Measurements from ENCODE around the gene DVL3.
A peak's percentile ranks its signal among the peaks of the same experiment; 100 is the strongest.

DVL3 gene

DNA sequence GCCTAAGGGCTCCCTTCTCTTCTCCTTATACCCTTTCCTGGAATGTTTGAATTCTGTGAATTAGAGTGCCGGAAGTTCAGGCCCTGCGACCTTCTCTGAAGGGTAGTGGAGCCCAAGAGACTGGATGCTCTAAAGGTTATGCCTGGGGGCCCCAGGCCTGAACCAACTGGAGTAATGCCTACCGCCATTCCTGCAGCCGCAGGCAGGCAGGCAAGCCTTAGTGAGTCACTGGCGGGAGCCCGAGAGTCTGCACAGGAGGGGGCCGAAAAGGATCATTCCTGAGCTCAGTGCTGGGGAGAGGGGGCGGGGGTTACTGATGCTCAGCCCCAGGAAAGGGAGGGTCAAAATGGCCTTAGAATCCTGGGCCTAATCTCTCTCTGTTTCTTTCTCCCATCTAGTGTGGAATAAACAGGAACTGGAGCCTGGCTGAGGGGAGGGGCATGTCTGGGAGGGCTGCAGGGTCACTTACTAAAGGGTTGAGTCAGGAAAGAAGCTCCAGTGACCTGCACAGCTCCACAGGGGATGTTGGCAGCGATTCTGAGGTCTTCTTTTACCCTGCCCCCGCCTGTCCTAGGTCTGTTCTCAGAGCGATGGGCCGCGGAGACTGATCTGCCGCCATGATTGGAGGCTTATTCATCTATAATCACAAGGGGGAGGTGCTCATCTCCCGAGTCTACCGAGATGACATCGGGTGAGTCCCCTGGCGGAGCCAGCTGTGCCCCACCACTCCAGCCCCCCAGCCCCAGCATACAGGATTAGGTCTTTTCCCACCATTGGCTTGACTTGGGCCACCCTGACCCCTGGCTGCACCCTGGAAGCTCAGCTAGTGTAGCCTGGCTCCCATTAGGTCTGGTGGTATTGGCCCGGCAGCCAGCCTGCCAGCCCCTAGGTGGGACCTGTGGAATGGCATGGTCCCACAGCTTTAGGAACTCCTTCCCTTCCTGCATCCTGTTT is 21.5 kb downstream of the DVL3 start:
- DNase-seq (ENCODE audit: low spot score), result peak; percentile 90

DNA sequence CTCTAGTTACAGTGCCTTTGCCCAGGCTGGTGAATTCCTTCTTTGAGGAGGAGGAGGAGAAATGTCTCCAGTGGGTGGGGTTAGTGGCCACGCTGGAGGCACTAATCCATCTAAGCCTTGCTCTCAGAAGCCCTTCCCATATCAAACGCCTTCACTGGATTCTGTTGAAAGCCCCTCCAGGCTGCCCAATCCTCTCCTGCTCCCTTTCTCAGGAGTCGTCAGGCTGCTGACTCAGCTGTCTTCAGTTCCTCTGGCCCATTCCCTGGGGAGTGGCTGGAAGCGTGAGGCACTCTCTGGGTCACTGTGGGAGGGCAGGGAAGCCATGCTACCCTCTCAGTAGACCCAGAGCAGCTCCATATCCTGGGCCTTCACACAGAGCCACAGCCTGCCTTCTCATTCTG is 22.2 kb downstream of the DVL3 start:
- peak; percentile 36 for DNase-seq (ENCODE audit: low spot score)

DNA sequence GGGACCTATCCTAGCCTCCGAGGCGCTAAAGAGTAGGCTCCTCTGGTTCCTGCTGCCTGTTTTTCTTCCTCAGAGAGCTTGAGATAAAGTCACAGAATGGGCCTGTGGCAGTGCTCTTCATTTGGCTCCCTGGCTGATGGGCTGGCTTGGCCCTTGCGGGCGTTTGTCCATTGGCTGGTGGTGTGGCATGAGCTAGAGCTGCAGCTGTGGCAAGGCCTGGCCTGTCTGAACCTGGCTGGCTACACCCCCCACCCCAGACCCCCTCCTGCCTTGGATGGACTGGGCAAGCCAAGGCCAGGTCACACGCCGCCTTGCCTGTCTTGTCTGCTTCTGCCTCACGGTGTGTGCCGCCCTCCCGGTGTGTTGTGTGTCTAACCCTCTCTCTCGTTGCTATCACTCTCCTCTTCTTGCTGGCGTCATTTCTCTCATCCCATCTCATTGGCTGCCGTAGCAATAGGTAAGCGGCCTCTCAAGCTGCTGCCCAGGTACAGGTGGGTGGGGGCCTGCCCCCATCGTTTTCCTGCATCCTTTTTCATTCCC is 22.7 kb downstream of the DVL3 start:
- DNase-seq (ENCODE audit: low spot score), result no peak

DNA sequence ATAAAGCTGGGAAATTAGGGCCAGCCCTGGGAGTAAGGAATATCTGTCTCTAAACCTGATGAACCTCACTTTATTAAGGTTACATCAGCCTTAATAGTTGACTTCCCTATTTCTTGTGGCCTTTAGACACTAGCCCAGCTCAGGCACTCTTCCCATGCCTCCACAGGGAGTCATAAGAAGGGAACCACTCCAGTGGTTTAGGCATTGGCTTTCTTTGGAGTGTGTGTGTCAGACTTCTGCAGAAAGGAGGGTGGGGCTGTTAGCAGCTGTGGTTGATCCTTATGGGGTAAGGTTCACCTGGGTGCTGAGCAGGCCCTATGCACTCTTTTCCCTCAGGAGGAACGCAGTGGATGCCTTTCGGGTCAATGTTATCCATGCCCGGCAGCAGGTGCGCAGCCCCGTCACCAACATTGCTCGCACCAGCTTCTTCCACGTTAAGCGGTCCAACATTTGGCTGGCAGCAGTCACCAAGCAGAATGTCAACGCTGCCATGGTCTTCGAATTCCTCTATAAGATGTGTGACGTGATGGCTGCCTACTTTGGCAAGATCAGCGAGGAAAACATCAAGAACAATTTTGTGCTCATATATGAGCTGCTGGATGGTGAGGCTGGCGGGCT is 23.5 kb downstream of the DVL3 start:
- DNase-seq (ENCODE audit: low spot score), result no peak

DNA sequence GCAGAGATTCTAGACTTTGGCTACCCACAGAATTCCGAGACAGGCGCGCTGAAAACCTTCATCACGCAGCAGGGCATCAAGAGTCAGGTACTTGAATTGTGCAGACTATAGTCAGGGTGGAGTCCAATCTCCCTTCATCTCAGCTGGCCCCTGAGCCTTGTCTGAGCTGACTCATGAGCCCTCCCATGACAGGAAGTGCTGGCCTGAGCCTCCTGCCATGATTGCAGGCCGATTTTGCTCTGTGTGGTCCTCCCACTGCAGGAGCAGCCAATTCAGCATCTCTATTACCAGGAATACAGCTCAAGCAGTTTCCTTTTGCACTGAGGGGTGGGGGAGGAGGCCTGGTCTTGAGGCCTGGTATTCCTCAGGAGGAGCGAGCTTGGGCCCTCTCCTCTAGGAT is 25.0 kb downstream of the DVL3 start:
- DNase-seq (ENCODE audit: low spot score), result no peak

DNA sequence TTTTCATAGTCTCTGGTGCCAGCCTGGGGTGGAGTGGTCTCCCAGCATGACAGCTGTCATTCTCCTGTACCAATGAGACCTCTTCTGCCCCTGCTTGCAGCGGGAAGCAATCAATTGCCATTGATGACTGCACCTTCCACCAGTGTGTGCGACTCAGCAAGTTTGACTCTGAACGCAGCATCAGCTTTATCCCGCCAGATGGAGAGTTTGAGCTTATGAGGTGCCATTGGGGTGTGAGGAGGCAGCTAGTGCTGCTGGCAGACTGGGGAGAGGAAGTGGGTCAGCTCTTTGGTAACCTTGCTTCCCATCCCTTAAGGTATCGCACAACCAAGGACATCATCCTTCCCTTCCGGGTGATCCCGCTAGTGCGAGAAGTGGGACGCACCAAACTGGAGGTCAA is 26.4 kb downstream of the DVL3 start:
- DNase-seq (ENCODE audit: low spot score), result no peak

DNA sequence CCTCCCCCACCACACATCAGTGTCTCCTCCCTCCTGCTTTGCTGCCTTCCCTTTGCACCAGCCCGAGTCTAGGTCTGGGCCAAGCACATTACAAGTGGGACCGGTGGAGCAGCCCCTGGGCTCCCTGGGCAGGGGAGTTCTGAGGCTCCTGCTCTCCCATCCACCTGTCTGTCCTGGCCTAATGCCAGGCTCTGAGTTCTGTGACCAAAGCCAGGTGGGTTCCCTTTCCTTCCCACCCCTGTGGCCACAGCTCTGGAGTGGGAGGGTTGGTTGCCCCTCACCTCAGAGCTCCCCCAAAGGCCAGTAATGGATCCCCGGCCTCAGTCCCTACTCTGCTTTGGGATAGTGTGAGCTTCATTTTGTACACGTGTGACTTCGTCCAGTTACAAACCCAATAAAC is 28.5 kb downstream of the DVL3 start:
- no peak for DNase-seq (ENCODE audit: low spot score)

DNA sequence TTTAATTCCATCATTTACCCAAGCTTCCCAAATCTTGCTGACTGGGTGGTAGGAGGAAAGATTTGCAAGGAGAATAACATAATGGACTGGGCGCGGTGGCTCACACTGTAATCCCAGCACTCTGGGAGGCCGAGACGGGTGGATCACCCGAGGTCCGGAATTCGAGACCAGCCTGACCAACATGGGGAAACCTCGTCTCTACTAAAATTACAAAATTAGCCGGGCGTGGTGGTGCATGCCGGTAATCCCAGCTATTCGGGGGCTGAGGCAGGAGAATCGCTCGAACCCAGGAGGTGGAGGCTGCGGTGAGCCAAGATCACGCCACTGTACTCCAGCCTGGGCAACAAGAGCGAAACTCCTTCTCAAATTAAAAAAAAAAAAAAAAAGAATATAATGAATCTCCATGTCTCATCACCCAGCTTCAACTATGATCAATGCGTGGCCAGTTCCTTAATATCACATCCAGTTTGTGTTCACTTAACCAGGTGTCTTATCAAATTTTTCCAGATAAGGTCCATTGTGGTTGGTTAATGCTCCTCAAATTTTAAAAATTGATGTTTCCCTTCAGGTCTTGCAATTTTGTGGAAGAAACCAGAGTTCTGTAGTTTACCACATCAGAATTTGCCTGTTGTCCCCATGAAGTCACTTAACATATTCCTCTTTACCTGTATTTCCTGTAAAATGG is 29.5 kb downstream of the DVL3 start:
- DNase-seq (ENCODE audit: low spot score), result no peak

DNA sequence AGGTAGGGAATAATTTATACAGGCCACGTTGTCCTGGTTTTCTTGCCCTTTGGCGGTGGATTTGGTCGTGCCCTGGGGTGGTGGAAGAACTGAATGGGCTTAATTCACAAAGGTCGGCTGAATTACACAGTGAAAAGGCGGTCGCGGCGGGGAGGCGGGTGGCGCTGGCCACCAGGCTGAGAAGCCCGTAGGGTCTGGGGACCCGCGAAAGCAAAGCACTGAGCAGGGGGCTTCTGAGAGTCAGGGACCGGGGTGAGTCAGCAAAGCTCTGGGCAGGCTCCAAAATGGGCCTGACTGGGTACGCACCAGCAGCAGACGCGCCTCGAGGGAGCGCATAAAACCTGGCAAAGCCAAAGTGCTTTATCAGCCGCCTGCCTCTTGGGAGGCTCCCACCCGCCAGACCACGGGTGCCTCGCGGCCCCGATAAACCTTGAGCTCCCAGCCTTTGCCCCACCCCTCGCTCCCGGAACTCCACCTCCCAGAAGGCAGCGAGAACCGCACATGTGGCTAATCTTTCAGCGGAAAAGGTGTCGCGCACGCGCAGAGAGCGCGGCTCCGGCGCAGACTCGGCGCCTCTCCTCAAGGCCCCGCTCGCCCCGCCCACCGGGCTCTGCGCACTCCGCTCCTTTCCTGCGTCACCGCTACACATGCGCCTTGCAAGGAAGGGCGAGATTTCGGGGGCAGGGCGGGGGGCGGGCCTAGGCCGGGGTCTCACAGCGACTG is 30.4 kb downstream of the DVL3 start:
- peak; percentile 99 for DNase-seq (ENCODE audit: low spot score)

DNA sequence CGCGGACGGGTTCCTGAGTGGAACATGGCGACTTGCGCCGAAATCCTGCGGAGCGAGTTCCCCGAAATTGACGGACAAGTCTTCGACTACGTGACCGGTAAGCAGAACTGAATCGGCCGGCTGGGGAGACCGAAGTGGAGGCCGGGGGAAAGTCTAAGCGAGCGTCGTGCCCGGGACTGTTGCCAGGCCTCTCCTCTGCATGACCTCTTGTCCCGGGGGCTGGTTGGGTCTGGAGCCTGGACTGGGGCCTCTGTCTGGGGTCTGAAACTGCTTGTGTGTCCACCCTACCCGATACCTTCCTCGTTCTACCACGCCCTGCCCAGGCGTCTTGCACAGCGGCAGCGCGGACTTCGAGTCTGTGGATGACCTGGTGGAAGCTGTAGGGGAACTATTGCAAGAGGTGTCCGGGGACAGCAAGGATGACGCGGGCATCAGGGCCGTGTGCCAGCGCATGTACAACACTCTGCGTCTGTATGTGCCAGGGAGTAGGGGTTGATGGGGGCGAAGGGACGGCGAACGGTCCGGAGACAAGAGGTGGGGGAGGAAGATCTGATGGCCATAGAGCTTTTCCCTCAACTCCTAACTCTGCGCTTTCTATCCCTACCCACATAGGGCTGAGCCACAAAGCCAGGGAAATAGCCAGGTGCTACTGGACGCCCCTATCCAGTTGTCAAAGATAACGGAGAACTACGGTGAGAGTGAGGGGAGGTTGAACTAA is 31.2 kb downstream of the DVL3 start, which contains the start of gene ABCF3:
TSS of gene ABCF3 (plus strand) at position 16 of the 718 bp plus-strand sequence. CDS start at position 25, 9 bp downstream.
- DNase-seq (ENCODE audit: low spot score), result peak; percentile 52

DNA sequence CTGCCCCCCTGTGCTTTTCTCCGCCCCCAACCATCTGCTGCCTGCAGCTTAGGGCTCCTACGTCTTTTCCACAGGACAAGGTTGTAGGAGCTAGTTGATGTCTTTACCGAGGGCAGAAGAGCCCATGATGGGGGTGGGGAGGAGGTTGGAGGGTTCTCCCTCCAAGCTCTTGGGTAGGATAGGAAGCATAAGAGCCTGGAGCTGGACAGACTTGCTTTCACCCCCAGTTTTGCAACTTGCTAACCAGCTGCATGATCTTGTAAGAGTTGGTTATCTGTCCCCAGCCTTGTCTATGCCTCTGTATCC is 31.7 kb downstream of the DVL3 start:
- no peak for DNase-seq (ENCODE audit: low spot score)

DNA sequence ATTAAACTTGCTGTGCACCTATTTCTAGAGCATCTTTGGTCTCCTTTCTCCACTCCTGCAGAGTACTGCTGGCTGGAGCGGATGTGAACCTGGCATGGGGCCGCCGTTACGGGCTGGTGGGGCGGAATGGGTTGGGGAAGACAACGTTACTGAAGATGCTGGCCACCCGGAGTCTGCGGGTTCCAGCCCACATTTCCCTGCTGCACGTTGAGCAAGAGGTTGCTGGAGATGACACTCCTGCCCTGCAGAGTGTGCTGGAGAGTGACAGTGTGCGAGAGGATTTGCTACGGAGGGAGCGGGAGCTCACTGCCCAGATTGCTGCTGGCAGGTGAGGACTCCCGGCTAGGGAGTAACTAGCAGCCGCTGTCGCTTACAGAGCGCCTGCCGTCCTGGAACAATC is 32.9 kb downstream of the DVL3 start:
- no peak for DNase-seq (ENCODE audit: low spot score)

DNA sequence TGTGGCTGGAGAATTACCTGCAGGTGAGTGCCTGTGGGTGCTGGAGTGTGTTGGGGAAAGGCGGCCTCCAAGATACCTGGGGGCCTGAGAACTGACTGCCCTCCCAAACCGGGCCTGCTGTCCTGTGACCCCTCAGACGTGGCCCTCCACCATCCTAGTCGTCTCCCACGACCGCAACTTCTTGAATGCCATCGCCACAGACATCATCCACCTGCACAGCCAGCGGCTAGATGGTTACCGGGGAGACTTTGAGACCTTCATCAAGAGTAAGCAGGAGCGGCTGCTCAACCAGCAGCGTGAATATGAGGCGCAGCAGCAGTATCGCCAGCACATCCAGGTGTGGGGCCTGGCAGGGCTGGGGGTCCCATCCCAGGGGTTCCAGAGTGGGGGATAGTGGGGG is 34.2 kb downstream of the DVL3 start:
- no peak for DNase-seq (ENCODE audit: low spot score)

DNA sequence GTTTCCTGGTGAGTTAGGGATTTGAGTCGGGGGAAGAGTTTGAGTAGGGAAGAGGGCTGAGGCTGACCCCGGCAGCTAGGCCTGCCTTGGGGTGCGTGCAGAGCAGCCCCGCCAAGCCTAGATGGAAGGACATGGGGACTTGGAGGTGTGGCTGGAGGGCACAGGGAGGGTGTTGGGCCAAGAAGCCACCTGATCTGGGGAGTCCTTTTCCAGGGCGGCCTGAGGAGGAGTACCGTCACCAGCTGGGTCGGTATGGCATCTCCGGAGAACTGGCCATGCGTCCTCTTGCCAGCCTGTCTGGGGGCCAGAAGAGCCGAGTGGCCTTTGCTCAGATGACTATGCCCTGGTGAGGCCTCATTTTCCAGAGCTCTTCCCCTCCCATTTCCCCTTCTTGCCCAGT is 37.7 kb downstream of the DVL3 start:
- no peak for DNase-seq (ENCODE audit: low spot score)

DNA sequence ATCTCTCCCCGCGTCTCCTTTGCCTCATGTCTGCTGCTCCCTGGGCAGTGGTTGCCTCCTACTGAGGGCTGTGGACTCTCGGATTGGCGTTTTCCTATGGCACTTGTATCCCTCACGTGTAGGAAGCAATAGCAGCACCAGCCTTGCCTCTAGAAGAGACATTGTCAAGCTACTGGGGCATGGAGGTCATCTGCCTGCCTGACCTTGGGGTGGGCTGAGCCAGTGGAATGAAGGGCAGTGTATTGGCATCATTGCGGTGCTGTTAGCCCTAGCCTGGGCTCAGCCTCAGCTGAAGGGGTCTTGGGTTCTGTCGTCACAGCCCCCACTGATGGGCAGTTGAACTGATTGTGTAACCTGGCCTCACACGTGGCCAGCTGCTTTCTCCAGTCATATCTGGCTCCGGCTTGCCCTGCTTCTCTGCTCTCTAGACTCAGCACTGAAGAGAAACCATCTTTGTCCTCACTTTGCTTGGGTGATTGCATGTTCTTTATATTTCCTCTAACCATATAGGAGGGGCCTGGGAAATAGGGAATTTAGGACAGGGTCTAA is 38.9 kb downstream of the DVL3 start:
- no peak for DNase-seq (ENCODE audit: low spot score)

DNA sequence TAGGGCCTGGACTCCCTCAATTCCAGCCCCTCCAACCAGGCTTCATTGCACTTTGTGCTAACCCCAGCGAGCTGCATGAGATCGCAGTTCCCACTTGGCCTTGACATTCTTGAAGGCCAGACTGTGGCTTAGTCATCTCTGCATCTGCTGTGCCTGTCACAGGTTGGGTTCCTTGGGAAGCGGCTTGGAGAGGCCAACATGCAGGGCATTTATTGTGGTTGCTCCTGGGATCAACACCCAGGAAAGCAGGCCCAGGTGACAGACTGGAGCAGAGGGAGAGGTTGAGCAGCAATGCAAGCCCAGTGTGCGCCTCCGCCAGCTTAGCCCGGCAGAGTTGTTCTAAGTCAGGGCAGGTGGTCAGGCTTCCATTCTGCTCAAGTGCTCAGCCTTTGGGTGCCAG is 41.4 kb downstream of the DVL3 start:
- DNase-seq (ENCODE audit: low spot score), result no peak

DNA sequence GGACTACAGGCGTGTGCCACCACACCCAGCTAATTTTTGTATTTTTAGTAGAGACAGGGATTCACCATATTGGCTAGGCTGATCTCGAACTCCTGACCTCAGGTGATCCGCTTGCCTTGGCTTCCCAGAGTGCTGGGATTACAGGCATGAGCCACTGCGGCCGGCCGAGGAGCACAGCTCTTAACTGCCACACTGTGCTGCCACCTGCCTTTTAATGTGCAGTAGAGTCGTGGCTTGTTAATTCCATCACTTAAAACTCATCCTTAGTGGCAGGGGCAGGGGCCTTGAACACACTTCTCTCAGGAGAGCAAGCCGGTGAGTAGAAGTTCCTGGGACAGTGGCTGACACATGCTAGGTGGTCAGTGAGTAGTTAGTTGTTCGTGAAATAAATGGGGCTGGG is 43.3 kb downstream of the DVL3 start:
- no peak for DNase-seq (ENCODE audit: low spot score)

DNA sequence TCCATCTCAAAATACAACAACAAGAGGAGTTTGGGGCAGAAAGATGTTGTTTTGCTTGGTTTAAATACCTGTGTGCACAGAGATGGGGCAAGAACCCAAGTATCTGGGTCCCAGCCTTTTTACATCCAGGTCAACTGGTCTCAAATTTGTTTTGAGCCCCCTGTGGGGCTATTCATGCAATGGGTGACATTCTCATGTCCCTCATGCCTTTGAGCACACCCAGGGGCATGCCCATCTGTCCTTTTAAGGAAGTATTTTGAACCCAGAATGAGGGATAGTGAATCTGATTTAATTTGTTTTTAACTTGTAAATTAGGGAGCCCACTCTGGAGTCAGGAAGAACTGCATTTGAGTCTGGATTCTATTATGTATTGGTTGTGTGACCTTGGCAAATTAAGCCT is 45.6 kb downstream of the DVL3 start:
- no peak for DNase-seq (ENCODE audit: low spot score)

DNA sequence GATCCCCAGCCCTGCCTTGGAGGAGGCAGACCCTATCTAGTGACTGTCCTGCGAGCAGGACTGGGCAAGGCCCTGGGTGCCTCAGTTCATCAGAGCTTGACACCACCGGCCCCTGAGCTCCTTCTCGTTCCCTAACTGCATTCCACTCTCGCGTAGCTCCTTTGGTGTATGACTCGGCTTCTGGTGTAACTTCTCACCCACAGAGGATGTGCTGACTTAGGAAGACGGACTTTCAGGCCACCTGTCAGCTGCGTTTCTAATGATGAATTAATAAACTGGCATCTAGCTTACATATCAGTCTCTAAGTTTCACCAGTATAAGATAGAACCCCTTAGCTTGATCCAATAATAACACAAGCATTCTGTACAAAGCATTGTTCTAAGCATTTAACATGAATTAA is 48.3 kb downstream of the DVL3 start:
- no peak for DNase-seq (ENCODE audit: low spot score)

DNA sequence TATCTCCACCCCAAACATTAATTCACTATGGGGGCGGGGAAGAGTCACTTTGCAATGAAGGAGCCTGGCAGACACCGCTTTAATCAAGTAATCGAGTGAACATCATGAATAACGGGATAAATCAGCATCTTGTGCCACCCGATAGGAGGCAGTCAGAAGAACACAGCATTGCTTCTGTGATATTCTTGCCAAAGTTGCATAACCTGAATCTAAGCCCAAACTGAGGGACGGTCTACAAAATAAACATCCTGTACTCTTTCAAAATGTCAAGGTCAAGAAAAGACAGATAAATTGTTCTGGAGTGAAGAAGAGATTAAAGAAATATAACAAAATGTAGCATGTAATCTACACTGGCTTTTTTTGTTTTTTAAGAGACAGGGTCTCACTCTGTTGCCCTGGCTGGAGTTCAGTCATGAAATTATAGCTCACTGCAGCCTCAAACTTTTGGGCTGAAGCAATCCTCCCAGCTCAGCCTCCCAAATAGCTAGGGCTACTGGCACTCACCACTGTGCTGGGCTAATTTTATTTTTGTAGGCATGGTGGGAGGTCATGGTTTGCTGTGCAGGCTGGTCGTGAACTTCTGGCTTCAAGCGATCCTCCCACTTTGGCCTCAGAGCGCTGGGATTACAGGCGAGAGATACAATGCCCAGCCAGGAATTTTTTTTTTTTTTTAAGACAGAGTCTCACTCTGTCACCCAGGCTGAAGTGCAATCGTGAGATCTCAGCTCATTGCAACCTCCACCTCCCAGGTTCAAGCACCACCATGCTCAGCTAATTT is 54.2 kb downstream of the DVL3 start:
- no peak for DNase-seq (ENCODE audit: low spot score)
